Kasumi-1 (cell line): ENCODE measurements around the gene U2AF1L4.
"Not testable (repeated sequence)": the region's sequence is repeated elsewhere in the genome, so short reads cannot be mapped to it uniquely, and the experiment has no call there.

Experiments
- DNase-seq, 2 experiments: peaks; one replicate each; lab custom pipeline; 2025; lab: John Stamatoyannopoulos, UW

U2AF1L4 gene

DNA sequence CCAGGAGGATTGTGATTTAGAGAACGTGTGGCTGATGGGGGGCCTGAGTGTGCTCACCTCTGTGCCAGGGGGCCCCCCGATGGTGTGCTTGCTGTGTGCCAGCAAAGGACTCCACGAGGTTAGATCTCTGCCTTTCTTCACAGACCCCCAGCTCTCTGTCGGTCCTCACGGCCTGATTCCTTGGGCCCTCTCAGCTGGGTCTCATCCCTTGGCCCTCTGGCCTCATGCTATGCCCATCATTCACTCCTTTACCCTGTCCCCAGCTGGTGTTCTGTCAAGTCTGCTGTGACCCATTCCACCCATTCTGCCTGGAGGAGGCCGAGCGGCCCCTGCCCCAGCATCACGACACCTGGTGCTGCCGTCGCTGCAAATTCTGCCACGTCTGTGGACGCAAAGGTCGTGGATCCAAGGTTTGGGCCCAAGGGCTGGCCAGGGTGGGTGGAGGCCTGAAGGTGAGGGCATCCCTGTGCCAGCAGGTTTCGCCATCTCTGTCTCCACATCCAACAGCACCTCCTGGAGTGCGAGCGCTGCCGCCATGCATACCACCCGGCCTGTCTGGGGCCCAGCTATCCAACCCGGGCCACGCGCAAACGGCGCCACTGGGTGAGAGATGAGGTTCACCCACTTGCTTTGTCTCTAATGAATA lies 19.9 kb downstream of the U2AF1L4 start:
- no peak for DNase-seq

DNA sequence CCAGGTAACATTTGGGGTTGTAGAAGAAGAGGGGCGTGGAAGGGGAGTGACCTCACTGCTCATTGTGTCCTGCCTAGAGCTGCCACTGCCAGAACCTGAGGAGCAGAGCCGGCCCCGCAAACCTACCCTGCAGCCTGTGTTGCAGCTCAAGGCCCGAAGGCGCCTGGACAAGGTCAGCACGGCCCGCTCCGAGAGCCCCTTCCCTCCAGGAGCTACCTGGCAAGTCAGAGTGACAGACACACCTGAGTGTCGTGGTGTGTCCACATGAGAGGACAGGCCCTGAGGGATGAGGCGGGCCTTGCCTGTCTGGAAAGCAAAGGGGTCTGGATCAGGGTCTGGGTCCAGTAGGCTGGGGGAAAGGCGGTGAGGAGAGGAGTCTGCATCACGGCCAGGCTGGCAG lies 20.7 kb downstream of the U2AF1L4 start:
- no peak for DNase-seq

DNA sequence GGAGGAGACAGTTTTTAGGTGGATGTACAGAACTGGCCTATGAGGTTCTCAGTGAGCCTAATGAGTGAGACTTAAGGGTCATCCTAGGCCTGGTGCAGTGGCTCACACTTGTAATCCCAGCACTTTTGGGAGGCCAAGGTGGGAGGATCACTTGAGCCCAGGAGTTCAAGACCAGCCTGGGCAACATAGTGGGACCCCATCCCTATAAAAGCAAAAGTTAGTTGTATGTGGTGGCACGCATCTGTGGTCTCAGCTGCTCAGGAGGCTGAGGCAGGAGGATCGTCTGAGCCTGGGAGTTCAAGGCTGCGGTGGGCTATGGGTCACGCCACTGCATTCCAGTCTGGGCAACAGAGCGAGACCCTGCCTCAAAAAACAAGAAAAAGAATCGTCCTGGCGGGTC lies 21.1 kb downstream of the U2AF1L4 start:
- not testable (repeated sequence) for DNase-seq

DNA sequence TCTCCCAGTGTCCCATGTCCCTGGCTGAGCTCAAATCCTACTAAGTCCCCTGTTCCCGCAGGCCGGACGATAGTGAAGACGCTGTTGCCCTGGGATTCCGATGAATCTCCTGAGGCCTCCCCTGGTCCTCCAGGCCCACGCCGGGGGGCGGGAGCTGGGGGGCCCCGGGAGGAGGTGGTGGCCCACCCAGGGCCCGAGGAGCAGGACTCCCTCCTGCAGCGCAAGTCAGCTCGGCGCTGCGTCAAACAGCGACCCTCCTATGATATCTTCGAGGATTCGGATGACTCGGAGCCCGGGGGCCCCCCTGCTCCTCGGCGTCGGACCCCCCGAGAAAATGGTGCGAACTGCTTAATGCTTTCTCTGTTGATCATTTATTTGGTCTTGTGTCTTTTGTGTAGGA lies 21.5 kb downstream of the U2AF1L4 start:
- DNase-seq, result no peak

DNA sequence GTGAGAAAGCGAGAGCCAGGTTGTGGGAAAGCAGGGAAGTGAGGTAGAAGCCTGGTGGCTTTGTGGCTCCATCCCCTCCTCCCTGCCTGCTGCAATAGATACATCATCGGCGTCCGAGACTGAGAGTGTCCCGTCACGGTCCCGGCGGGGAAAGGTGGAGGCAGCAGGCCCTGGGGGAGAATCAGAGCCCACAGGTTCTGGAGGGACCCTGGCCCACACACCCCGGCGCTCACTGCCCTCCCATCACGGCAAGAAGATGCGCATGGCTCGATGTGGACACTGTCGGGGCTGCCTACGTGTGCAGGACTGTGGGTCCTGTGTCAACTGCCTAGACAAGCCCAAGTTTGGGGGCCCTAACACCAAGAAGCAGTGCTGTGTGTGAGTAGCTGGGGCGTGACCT lies 22.3 kb downstream of the U2AF1L4 start:
- DNase-seq, result no peak

DNA sequence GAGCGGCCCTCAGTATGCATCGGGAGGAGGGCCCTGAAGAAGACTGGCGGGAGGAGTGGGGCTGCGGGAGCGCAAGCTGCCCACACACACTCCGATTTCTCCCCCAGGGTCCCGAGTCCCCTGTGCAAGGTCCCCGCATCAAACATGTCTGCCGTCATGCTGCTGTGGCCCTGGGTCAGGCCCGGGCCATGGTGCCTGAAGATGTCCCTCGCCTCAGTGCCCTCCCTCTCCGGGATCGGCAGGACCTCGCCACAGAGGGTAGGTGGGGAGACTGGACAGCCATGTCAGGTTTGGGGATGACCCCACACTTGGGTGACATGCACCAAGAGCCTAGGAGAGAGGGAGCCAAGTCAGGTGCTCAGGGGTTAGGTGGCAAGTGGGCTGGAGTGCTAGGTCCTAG lies 22.8 kb downstream of the U2AF1L4 start:
- no peak for DNase-seq

DNA sequence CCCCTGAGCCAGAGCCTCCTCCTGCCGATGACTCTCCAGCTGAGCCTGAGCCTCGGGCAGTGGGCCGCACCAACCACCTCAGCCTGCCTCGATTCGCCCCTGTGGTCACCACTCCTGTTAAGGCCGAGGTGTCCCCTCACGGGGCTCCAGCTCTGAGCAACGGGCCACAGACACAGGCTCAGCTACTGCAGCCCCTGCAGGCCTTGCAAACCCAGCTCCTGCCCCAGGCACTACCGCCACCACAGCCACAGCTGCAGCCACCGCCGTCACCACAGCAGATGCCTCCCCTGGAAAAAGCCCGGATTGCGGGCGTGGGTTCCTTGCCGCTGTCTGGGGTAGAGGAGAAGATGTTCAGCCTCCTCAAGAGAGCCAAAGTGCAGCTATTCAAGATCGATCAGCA lies 23.8 kb downstream of the U2AF1L4 start:
- no peak for DNase-seq

DNA sequence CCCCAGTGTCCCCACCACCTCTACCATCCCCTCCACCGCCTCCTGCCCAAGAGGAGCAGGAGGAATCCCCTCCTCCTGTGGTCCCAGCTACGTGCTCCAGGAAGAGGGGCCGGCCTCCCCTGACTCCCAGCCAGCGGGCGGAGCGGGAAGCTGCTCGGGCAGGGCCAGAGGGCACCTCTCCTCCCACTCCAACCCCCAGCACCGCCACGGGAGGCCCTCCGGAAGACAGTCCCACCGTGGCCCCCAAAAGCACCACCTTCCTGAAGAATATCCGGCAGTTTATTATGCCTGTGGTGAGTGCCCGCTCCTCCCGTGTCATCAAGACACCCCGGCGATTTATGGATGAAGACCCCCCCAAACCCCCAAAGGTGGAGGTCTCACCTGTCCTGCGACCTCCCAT lies 24.6 kb downstream of the U2AF1L4 start:
- no peak for DNase-seq

DNA sequence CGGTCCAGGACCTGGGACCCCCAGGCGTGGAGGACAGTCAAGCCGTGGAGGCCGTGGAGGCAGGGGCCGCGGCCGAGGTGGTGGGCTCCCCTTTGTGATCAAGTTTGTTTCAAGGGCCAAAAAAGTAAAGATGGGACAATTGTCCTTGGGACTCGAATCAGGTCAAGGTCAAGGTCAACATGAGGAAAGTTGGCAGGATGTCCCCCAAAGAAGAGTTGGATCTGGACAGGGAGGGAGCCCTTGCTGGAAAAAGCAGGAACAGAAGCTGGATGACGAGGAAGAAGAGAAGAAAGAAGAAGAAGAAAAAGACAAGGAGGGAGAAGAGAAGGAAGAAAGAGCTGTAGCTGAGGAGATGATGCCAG lies 25.1 kb downstream of the U2AF1L4 start:
- no peak for DNase-seq

DNA sequence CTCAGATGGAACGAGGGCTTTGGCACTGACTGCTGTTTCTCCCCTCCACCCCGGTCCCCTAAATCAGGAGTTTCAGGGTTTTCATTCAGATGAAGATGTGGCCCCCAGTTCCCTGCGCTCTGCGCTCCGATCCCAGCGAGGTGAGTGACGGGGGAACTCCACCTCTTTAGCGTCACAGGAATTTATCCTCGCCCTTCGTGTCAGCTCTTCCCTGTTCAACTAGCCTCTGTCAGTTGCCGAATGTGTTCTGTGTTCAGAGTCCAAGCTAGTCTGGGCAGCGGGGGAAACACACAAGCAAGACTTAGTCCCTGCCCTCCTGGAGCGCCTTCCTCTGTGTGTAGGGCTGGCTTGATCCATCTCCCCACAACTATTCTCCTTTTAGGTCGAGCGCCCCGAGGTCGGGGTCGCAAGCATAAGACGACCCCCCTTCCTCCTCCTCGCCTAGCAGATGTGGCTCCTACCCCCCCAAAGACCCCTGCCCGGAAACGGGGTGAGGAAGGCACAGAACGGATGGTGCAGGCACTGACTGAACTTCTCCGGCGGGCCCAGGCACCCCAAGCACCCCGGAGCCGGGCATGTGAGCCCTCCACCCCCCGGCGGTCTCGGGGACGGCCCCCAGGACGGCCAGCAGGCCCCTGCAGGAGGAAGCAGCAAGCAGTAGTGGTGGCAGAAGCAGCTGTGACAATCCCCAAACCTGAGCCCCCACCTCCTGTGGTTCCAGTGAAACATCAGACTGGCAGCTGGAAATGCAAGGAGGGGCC lies 25.6 kb downstream of the U2AF1L4 start:
- DNase-seq, result no peak

DNA sequence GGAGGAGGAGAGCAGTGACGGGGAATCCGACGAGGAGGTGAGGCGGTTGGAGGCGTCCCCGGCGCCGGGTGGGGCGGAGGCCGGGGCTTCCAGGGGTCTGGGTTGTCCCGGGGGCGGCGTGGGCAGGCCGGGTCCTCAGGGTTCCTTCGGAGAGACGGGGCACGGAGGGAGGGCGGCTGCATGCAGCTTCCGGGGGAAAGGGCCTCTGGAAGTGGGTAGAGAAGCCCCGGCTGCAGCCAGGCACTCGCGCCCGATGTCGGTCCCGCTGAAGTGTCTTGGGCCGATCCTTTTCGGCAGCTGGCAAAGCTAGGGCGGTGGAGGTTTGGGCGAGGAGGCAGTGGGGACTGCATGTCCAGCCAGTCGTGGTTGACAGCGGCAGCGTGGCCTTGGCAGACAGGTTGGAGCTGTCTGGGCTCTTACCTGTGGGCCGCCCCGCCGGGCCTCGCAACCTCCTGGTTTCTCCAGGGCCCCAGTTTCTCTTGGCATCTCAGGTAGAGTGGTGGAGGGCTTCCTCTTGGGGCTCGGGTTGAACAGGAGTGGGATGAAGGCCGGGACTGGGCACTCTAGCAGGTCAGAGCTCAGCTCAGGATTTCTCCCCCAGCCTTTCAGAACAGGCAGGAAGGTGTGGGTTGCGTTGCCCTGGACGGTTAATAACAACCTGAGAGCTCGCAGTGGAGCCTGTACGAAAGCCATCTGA lies 26.7 kb downstream of the U2AF1L4 start:
- DNase-seq, result peak; percentile 11 to 24

DNA sequence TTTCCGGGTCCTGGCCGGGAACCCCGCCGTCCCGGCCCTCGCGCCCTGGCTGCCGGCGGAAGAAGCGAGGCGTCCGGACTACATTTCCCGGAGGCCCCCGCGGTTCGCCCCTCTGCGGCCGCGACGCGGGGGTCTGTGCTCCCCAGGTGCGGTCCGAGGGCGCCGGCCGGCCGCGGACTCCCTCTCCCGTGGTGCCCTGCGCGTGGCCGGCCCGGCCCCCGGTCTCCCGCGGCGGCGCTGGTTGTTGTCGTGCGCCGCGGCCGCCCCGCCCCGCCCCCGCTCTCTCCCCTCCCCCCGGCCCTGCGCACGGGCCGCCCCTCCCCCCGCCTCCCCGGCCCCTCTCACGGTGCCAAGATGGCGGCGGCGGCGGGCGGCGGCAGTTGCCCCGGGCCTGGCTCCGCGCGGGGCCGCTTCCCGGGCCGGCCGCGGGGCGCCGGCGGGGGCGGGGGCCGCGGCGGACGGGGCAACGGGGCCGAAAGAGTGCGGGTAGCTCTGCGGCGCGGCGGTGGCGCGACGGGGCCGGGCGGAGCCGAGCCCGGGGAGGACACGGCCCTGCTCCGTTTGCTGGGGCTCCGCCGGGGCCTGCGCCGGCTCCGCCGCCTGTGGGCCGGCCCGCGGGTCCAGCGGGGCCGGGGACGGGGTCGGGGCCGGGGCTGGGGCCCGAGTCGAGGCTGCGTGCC lies 27.4 kb downstream of the U2AF1L4 start, which contains the start of gene KMT2B:
TSS of gene KMT2B (plus strand) at position 339 of the 680 bp plus-strand sequence. CDS start at position 355, 16 bp downstream.
- DNase-seq, result no peak

DNA sequence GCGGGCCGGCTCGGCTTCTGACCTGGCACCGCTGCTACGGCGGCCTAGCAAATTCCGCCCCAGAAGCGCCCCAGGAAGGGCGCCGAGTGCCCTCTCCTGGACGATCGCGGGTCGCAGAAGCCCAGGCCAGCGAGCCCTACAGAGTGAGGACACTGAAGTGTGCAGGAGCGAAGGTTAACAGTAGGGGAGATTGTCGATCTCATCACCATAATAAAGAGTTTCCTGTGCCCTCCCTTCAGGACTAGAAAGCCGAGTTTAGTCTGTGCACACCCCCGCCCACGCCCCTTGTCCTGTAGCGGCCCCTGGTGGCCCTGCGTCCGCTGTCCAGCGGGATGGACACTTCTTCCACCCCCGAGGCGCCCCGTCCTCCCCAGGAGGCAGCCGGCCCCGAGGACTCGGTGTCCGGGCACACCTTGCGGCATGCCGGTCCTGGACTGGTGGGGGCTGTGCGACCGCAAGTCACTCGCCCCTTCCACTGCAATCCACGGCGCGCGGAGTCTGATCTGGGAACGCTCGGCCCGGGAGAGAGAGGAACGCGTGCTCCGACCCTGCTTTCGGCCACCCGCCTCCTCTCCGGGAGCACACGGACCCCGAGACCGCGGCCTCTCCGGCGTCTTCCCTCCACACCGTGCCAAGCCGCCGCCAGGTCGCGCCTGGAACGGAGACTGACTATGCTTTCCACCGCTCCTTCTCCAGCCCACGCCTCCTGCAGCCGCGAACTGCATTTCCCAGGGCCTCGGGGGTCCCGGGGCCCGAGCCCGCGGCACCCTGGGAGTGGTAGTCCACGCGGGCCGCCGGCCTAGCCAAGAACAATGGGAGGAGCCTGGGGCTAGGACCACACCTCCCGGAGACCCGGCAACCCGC lies 28.2 kb downstream of the U2AF1L4 start:
- DNase-seq, result peak; percentile 94 to 96

DNA sequence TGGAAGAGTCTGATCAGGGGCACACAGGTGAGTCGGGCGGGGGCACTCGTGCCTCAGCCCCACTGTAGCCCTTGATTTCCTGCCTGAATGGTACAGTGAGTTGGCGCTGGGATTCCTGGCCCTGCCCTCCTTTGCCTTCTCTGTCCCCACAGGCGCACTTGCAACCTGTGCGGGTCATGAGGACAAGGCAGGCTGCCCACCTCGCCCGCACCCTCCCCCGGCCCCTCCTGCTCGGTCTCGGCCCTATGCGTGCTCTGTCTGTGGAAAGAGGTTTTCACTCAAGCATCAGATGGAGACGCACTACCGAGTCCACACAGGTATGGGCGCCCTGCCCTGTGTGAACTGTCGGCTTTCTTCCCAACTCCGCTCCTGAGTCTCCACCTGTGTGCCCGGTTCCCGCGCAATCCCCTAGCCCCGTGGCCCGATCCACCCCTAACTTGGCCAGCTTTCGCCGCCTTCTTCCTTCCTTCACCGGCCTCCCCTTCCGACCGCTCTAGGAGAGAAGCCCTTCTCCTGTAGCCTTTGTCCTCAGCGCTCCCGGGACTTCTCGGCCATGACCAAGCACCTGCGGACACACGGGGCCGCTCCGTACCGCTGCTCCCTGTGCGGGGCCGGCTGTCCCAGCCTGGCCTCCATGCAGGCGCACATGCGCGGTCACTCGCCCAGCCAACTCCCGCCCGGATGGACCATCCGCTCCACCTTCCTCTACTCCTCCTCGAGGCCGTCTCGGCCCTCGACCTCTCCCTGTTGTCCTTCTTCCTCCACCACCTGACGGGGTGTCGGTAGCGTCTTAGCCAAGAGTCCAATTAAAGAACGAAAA lies 29.0 kb downstream of the U2AF1L4 start:
- DNase-seq, result peak in 1 of 2 experiments; percentile 29

DNA sequence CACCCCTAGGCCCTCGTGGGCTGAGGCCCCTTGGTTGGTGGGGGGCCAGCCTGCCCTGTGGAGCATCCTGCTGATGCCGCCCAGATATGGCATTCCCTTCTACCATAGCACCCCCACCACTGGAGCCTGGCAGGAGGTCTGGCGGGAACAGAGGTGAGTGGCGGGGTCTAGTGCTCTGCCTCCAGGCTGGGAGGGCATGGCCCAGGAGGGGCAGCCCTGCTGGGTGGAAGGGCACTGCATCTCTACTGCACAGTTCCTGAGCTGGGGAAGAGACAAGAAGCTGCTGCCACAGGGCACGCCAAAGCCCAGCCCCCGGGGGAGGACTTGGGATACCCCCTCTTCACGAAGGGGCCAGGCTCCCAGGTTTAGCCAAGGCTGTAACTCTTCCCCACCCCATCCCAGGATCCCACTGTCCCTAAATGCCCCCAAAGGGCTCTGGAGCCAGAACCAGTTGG lies 29.8 kb downstream of the U2AF1L4 start:
- no peak for DNase-seq

DNA sequence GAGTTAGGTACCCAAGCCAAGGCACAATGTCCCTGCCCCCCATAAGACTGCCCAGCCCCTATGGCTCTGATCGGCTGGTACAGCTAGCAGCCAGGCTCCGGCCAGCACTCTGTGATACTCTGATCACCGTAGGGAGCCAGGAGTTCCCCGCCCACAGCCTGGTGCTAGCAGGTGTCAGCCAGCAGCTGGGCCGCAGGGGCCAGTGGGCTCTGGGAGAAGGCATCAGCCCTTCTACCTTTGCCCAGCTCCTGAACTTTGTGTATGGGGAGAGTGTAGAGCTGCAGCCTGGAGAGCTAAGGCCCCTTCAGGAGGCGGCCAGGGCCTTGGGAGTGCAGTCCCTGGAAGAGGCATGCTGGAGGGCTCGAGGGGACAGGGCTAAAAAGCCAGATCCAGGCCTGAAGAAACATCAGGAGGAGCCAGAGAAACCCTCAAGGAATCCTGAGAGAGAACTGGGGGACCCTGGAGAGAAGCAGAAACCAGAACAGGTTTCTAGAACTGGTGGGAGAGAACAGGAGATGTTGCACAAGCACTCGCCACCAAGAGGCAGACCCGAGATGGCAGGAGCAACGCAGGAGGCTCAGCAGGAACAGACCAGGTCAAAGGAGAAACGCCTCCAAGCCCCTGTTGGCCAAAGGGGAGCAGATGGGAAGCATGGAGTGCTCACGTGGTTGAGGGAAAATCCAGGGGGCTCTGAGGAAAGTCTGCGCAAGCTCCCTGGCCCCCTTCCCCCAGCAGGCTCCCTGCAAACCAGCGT lies 30.4 kb downstream of the U2AF1L4 start:
- peak; percentile 25 to 31 for DNase-seq

DNA sequence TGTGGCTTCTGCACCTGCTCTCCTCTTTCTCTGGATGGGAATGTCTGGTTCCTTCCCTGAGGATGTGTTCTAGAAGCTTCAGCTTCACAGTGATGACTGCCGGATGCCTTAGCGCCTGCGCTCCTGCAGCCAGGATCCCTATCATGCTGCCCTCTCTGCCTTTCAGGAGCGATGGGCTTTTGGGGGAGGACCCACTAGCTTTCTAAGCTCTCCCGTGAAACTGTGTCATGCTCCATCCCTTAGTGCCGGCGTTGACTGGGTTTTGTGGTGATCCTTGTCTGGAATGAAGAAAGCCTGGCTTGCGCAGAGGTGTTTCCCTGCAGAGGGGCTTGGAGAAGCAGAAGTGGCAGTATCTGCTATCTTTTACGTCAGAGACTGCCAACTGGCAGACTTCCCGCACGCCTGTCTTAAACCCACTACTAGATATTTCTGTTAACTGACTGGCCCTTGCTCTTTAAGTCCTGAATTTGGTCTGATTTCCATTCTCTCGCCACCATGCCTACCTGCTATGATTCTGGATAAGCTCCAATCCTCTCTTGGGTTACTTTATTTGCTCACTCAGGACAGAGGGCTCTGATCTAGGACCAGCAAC lies 31.2 kb downstream of the U2AF1L4 start:
- DNase-seq, result no peak

DNA sequence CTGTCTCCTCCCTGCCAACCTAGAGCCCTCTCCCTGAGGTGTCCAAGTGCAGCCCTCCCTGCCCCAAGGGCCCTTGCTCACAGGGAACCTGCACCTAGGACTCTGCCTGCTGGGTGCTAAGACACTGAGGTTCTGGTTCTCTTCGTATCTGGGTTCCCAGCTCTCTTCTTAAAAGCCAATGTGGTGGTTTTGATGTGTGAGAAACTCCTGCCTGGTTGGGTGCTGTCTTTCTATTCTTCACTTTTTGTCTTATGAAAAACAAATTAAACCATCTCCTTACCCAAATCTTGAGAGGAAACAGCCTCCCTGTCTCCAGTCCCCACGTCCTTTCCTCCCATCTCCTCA lies 31.7 kb downstream of the U2AF1L4 start:
- no peak for DNase-seq
